Left renal pelvis (tissue), 4 donors: ENCODE results near the gene MND1. TPM values are rescaled to one million over a fixed set of nuclear protein-coding genes. Genes with fewer than 3 reads are reported as not detected.

Experiments
- DNase-seq, 4 donors: peaks; one replicate each; pipeline ENCODE4 v3.0.0-alpha.2; 2013; ENCODE audit warnings: low read depth in 4 of 4, low spot score in 3 of 4
- polyA plus RNA-seq, 4 donors: library from polyadenylated mRNA; unstranded; fragments of 120-200 nt; gene quantifications; one replicate each; pipeline ENCODE4 v1.2.1, GENCODE V29; 2013; ENCODE audit not compliant: insufficient read length in 4 of 4

Gene MND1, protein sequence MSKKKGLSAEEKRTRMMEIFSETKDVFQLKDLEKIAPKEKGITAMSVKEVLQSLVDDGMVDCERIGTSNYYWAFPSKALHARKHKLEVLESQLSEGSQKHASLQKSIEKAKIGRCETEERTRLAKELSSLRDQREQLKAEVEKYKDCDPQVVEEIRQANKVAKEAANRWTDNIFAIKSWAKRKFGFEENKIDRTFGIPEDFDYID
- 10 to 100 TPM; 11.6 to 22.7 (median 15.3) TPM for polyA plus RNA-seq

DNA sequence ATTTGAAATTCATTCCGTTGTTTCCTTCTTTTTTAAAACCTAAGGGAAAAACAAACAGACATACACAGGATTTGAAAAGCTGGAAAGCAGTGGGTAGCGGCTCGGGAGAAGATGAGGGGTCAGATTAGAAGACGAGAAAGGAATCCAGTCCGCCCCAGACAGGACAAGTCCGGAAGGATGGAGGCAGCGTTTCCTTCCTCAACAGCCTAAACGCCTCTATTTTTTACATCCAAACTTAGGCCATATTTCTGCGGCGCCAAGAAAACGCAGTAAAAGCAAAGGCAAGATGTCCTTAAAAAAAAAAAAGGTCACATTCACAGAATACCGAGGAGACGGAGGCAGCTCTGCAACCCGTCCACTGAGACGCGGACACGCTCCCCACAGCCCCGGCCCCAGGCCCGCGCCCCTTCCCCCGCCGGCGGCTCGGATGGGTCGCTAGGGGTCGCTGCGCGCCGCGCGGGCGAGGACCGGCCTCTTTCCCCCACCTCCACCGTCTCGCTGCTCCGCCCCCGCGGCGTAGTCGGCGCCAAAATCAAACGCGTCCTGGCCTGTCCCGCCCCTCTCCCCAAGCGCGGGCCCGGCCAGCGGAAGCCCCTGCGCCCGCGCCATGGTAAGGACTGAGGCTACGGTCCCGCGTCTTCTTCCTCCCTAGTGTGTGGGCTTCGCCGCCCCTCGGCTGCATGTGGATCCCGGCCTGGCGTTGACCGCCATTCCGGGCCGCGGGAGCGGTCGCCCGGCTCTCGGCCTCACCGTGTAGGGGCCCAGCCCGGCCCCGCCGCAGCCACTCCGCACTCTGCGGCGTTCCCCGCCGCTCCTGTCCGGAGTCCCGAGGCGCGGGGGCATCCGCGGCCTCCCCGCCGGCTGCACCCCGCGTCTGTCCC, at the start of gene MND1:
Gene MND1 (plus strand): TSS at position 558 of the 881 bp plus-strand sequence. CDS start 50 bp downstream, at position 608.
- DNase-seq, result peak; percentile 71 to 81 (median 80)

GRCh38 chr4:153295131-153295755, 49.2 kb upstream of the MND1 start:
- no peak for DNase-seq

DNA sequence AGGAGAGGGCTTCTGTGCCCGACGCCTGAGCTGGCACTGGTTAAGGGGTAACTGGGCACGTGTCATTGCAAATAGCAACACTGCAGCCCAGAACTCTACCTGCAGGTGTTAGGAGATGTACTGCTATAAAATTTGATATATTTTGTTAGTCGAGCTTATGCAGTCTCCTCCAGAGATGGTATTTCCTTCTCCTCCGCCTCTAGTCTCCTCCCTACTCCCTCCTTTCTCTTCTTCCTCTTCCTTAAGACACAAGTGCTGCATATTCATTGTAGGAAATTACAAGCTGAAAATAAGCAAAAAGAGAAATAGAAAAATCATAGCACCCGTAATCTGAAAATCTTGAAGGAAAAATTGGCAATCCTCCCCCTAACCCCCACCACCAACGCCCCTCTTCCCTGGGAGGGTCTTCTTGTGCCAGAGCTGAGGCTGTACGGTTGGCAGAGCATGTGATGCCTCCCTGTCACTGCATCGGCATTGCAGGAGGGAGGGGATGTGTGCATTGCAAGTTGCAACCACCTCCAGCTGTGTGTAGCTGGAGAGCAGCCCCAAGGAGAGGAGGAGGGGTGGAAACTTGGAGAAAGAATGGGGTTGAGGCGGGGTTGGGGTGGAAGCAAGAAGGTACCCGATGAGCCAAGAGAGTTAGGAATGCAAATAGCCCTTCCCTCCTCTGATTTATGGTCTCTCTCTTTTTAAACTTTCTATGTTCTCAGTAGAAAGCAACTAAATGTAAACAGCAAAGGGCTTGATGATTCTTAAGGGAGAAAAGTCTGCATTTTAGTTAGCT, 48.3 kb upstream of the MND1 start:
- DNase-seq, result peak in 2 of 4 donors; percentile 35 to 47

DNA sequence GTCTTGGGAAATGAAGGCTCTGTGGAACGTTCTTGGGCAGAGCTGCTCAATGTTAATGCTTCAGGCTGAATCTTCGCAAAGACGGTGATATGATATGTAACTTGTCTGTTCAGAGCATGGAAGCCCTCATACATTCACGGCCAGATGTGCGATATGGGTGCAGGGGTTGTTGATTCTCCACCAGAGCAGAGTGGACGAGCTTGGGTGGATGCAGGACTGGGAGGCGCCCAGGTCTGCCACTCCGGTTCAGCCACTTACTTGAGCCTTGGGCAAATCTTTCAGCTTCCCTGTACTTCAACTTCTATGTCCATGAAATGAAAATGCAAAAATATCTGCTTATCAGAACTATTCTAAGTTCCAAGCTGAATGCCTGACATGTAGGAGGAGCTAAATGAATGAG, 47.4 kb upstream of the MND1 start:
- no peak for DNase-seq

GRCh38 chr4:153310793-153311192, 33.7 kb upstream of the MND1 start:
- DNase-seq, result no peak

- no peak for DNase-seq
Measured at GRCh38 chr4:153314915-153315314, 29.6 kb upstream of the MND1 start.

- no peak for DNase-seq
Measured at GRCh38 chr4:153318696-153319320, 25.7 kb upstream of the MND1 start.

DNA sequence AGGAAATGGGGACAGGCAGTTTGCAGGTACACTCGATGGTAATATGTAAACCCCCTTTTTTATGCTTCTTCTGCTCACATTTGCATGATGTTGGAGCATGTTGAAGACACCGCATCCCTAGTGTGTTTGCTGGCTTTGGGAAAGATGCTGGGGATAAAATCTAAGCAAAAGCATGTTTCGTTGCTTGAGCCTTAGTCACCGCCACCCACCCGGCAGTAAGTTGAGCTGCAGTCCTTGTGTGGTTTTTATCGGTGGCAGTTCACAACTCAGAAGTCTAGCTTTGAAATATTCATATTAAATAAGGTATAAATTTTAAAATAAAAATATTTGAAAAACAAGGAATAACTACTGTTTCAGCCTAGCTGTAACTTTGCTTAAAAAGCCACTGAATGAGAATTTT, 21.7 kb upstream of the MND1 start:
- no peak for DNase-seq

DNA sequence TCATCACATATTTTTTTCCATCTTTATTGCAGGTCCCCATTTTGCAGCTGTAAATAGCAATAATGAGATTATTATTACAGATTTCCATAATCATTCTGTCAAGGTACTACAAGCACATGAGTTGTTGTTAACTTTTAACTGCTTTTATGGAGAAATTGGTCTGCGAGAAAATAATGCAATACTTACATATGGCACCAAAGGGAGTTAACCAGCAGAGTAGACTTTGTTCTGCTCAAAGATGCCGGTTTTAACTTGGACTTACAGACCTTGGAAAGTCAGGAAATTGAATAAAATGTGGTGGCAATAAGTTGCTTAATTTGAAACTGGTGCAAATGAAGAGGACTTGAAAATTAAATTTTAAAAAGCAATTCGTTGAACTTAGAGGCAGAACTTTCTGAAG, 20.4 kb upstream of the MND1 start:
- DNase-seq, result no peak

GRCh38 chr4:153325558-153325957, 18.9 kb upstream of the MND1 start:
- no peak for DNase-seq

DNA sequence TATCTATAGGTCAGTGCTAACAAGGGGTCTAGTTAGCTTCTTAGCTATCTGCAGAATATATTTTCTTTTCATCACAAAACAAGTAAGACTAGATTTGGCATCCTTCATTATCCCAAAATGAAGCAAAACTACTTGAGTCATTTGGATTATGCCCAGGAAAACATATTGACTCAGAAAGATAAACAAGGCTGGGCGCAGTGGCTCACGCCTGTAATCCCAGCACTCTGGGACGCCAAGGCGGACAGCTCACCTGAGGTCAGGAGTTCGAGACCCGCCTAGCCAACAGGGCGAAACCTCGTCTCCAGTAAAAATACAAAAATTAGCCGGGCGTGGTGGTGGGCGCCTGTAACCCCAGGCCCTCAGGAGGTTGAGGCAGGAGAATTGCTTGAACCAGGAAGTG, 18.0 kb upstream of the MND1 start:
- DNase-seq, result no peak

DNA sequence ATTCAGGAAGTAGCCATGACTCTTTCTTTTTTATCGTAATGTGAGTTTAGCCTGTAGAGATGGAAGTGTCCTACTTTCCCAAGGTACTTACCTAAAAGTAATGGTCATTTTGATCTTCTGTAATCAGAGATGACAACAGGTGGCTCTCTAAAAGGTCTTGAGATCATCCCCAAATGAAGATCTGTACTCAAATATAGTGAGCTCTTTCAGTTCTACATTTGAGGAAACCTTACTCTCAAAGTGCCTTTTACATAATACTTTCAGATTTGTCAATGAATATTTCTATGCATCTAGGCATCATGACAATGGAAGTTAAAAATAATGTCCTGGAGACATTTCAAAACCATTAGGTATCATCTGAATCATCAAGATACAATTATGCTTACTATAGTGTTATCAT, 17.2 kb upstream of the MND1 start:
- DNase-seq, result no peak

DNA sequence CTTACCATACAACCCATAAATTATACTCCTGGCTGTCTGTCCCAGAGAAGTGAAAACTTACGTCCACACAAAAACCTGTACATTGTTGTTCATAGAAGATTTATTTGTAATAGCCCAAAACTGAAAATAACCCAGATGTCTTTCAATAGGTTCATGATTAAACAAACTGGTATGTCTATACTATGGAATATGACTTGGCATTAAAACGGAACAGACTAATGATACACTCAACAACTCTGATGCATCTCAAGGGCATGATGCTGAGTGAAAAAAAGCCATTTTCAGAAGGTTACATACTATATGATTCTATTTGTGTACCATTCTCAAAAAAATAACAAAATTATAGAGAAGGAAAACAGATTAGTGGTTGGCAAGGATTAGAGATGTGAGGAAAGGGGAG, 11.6 kb upstream of the MND1 start:
- no peak for DNase-seq

GRCh38 chr4:153333874-153334273, 10.6 kb upstream of the MND1 start:
- DNase-seq, result no peak

DNA sequence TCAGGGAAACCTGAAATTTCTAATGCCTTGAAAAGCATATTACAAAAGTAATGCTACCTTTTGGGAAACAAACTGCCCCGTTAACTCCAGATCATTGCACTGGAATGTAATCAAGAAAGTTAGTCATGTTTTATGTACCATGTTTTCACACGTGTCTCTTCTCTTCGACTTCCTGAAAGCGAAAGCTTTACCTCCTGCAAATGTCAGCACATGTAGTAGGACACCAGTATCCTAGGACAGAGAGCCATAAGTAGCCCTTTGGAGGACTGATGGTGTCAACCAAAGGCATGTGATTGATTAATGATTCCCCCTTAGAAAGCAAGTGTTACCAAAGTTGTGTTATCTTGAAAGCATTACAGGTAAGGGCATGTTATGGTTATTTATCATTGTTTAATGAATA, 8.8 kb upstream of the MND1 start:
- DNase-seq, result no peak

DNA sequence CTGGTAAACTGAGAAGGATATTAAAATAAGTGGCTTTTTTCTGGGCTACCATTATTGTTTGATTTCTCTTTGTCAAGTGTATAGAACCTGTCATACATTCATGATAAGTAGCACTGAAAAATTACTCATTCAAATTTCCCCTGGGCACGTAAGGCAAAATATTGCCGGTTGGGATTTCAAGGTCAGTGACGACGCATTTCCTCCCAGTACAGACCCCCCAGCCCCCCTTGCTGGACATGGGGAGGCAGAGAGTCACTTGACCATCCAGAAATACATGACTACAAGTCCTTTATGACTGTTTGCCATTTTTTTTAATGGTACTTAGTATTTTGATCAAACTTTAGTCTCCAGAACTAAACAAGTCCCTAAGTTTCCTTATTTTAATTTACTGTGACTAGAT, 6.8 kb upstream of the MND1 start:
- no peak for DNase-seq

DNA sequence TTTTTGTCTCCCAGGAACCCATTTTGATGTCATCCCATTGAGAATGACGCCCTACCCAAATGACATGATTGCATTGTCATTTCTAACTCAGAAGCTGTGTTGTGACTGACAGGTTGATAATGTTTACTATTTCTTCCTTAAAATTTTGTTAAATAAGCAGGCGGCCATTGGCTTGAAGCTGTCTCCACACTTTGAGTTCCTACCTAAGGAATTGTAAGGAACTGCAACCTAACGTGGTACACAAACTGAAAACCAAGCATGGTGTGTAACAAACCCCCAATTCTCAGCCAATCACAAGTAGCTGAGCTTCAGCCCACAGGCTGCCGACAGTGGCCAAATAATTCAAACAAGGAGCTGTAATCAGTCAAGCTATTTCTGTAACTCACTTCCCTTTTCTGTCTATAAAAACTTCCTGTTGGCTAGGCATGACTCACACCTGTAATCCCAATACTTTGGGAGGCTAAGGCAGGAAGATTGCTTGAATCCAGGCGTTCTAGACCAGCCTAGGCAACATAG, 2.9 kb upstream of the MND1 start:
- no peak for DNase-seq

- no peak for DNase-seq
Measured at GRCh38 chr4:153342751-153343552, 1.5 kb upstream of the MND1 start.
